Colonic mucosa (tissue), 4 donors: Measurements from ENCODE around the gene MESD. TPM values are rescaled to one million over a fixed set of nuclear protein-coding genes. Genes with fewer than 3 reads are reported as not detected.

Source experiments
- DNase-seq: peaks from one replicate; pipeline ENCODE4 v3.0.0-alpha.2; 2020
- H3K27ac ChIP-seq: fragments of 200-600 bp; one replicate; pipeline ENCODE4 v1.8.0; 2021
- H3K27me3 ChIP-seq: fragments of 200-600 bp; one replicate; pipeline ENCODE4 v1.8.0; 2021
- H3K36me3 ChIP-seq: fragments of 200-600 bp; one replicate; pipeline ENCODE4 v1.8.0; 2021
- H3K4me1 ChIP-seq: fragments of 200-600 bp; one replicate; pipeline ENCODE4 v1.8.0; 2021; ENCODE audit warnings: mild to moderate bottlenecking
- H3K4me3 ChIP-seq: fragments of 200-600 bp; one replicate; pipeline ENCODE4 v1.8.0; 2021
- H3K9ac ChIP-seq, 2 donors: one replicate each; pipeline ENCODE4 v1.7.0; 2013; ENCODE audit warnings: control low read depth in 2 of 2, low read depth in 2 of 2, low read length in 2 of 2
- H3K9me3 ChIP-seq: fragments of 200-600 bp; one replicate; pipeline ENCODE4 v1.8.0; 2021
- intact Hi-C: fragments of 100-400 bp; cut with DNase I; formaldehyde crosslinking; loops from one replicate; pipeline ENCODE4 v1.14.1; 2022
- total RNA-seq, 2 donors: library from RNA; stranded (reverse); fragmentation: NEBNext Ultra II Directional in 1 of 2; extraction: Animal tissue kit (Norgen Biotek cat#: 25700) in 1 of 2; gene quantifications; one replicate each; pipeline ENCODE4 v1.2.1, GENCODE V29; 2021
- TF ChIP-seq, protein P1 (sequence below): fragments of 200-600 bp; IDR thresholded peaks from one replicate; pipeline ENCODE4 v1.8.0; 2022; ENCODE audit warnings: antibody characterized with exemption, mild to moderate bottlenecking
- donor health status: healthy.
- donor health status: DM: no; HTN: no; CAD: no.
- donor health status: DM: no; HTN: no; CAD: no.

MESD gene
- total RNA-seq, 2 donors from 2014 or later, result 20.4 to 26.1 TPM

- Histone ChIP-seq H3K9ac (no peak overlapping the region), H3K9me3 (no peaks in the 10 kb centered on the region), H3K4me1 (no peaks in the 10 kb centered on the region), H3K36me3 (no peaks in the 10 kb centered on the region), H3K4me3 (no peak overlapping the region), H3K27ac (no peak overlapping the region), H3K27me3 (no peaks in the 10 kb centered on the region)
- DNase-seq, result no peak
- intact Hi-C loops, result no loop called here
- TF ChIP-seq, protein P1, sequence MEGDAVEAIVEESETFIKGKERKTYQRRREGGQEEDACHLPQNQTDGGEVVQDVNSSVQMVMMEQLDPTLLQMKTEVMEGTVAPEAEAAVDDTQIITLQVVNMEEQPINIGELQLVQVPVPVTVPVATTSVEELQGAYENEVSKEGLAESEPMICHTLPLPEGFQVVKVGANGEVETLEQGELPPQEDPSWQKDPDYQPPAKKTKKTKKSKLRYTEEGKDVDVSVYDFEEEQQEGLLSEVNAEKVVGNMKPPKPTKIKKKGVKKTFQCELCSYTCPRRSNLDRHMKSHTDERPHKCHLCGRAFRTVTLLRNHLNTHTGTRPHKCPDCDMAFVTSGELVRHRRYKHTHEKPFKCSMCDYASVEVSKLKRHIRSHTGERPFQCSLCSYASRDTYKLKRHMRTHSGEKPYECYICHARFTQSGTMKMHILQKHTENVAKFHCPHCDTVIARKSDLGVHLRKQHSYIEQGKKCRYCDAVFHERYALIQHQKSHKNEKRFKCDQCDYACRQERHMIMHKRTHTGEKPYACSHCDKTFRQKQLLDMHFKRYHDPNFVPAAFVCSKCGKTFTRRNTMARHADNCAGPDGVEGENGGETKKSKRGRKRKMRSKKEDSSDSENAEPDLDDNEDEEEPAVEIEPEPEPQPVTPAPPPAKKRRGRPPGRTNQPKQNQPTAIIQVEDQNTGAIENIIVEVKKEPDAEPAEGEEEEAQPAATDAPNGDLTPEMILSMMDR, result no peak
Observed at GRCh38 chr15:80953001-80953952, 36.3 kb downstream of the MESD start.

DNA sequence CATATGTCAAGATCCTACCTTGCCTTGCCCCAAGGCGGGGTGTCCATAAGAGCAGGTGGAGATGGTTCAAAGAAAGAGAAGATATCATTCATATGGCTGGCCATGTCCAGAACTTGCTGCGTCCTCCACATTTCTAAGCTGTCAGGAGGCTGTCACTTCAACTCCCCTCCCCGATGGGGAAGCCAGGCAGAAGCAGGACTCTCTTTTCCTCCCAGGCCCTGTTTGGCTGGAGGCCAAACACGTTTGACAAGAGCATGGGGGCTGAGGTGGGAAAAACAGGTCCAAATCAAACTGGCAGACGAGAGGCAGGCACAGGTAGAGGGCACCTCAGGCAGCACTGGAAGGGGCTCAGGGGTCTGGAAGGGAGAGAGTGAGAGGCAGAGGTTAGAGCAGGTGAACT, 37.7 kb downstream of the MESD start:
- Histone ChIP-seq H3K36me3 (no peaks in the 10 kb centered on the region), H3K9me3 (no peaks in the 10 kb centered on the region), H3K9ac (no peak overlapping the region), H3K27me3 (no peaks in the 10 kb centered on the region), H3K27ac (no peak overlapping the region), H3K4me1 (no peaks in the 10 kb centered on the region), H3K4me3 (no peak overlapping the region)
- intact Hi-C loops, result no loop called here
- TF ChIP-seq, protein P1, result no peak
- no peak for DNase-seq

DNA sequence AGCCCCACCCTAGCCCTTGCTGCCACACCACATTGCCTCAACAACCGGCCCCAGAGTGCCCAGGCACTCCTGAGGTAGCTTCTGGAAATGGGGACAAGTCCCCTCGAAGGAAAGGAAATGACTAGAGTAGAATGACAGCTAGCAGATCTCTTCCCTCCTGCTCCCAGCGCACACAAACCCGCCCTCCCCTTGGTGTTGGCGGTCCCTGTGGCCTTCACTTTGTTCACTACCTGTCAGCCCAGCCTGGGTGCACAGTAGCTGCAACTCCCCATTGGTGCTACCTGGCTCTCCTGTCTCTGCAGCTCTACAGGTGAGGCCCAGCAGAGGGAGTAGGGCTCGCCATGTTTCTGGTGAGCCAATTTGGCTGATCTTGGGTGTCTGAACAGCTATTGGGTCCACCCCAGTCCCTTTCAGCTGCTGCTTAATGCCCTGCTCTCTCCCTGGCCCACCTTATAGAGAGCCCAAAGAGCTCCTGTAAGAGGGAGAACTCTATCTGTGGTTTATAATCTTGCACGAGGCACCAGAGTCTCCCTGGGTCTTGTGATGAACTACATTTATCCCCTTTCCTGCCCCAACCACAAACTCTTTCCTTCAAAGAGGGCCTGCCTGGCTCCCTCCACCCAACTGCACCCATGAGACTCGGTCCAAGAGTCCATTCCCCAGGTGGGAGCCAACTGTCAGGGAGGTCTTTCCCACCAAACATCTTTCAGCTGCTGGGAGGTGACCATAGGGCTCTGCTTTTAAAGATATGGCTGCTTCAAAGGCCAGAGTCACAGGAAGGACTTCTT, 39.1 kb downstream of the MESD start:
- Histone ChIP-seq H3K9ac (no peak overlapping the region), H3K36me3 (no peaks in the 10 kb centered on the region), H3K4me3 (no peak overlapping the region), H3K27me3 (no peaks in the 10 kb centered on the region), H3K4me1 (no peaks in the 10 kb centered on the region), H3K9me3 (no peaks in the 10 kb centered on the region), H3K27ac (no peak overlapping the region)
- DNase-seq, result no peak
- intact Hi-C loops, result no loop called here
- TF ChIP-seq, protein P1, result no peak

DNA sequence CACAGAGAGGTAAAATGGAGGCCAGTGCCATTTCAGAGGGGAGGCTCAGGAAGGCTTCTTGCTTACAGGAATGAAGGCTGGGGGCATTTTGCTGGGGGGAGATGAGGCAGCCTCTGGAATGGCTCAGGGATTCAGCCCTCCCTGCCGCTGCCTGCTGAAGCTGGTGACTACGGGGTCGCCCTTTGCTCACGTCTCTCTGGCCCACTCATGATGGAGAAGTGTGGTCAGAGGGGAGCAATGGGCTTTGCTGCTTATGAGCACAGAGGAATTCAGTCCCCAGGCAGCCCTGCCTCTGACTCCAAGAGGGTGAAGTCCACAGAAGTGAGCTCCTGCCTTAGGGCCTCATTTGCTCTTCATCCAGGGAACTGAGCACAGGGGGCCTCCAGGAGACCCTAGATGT, 39.9 kb downstream of the MESD start:
- DNase-seq, result no peak
- TF ChIP-seq, protein P1, result no peak
- H3K4me3 ChIP-seq, result no peak overlapping the region
- H3K27ac ChIP-seq, result no peak overlapping the region
- intact Hi-C loops, result no loop called here
- H3K4me1 ChIP-seq, result no peaks in the 10 kb centered on the region
- no peaks in the 10 kb centered on the region for H3K9me3 ChIP-seq
- no peaks in the 10 kb centered on the region for H3K27me3 ChIP-seq
- H3K9ac ChIP-seq, result no peak overlapping the region
- H3K36me3 ChIP-seq, result no peaks in the 10 kb centered on the region

DNA sequence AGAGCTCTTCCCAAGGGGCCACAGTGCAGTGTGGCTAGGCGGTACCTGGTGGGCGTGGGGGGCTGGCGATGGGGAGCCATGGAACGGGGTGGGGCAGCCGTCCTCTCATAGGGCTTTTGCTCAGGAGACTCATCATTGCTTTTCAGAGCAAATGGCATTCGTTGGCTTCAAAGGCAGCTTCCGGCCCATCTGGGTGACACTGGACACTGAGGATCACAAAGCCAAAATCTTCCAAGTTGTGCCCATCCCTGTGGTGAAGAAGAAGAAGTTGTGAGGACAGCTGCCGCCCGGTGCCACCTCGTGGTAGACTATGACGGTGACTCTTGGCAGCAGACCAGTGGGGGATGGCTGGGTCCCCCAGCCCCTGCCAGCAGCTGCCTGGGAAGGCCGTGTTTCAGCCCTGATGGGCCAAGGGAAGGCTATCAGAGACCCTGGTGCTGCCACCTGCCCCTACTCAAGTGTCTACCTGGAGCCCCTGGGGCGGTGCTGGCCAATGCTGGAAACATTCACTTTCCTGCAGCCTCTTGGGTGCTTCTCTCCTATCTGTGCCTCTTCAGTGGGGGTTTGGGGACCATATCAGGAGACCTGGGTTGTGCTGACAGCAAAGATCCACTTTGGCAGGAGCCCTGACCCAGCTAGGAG, 40.8 kb downstream of the MESD start:
- Histone ChIP-seq H3K36me3 (no peaks in the 10 kb centered on the region), H3K4me1 (no peaks in the 10 kb centered on the region), H3K9ac (no peak overlapping the region), H3K27ac (no peak overlapping the region), H3K9me3 (no peaks in the 10 kb centered on the region), H3K27me3 (no peaks in the 10 kb centered on the region), H3K4me3 (no peak overlapping the region)
- DNase-seq, result no peak
- intact Hi-C loops, result no loop called here
- TF ChIP-seq, protein P1, result no peak
